K562 (cell line): ENCODE results near the gene KLK1. TPM values are rescaled to one million over a fixed set of nuclear protein-coding genes. Genes with fewer than 3 reads are reported as not detected.

ENCODE experiments used
- ARID2 ChIP-seq: fragments of 450-650 bp; IDR thresholded peaks from 2 replicates; pipeline ENCODE4 v1.6.1; 2017; ENCODE audit warnings: antibody characterized with exemption, mild to moderate bottlenecking
- ATF1 ChIP-seq, 2 experiments: fragments of 450-650 bp in 1 of 2; IDR thresholded peaks; 2 replicates each; pipeline ENCODE4 v1.6.1; 2016; ENCODE audit warnings: missing compliant biosample characterization in 1 of 2, missing genetic modification characterization in 1 of 2
- BRD4 ChIP-seq: fragments of 200-600 bp; sonication (generic); IDR thresholded peaks from 2 replicates; pipeline ENCODE4 v1.6.1; 2017; ENCODE audit warnings: inconsistent platforms
- COPS2 ChIP-seq: fragments of 450-650 bp; conservative IDR thresholded peaks from 2 replicates; pipeline ENCODE4 v1.6.1; 2016; ENCODE audit warnings: mild to moderate bottlenecking, moderate library complexity
- CXXC5 ChIP-seq: fragments of 250-450 bp; sonication (Bioruptor Pico); IDR thresholded peaks from 2 replicates; pipeline ENCODE4 v1.8.0; 2022; ENCODE audit warnings: inconsistent platforms, mild to moderate bottlenecking, moderate library complexity
- FOXA3 ChIP-seq, 2 experiments: fragments of 450-650 bp in 1 of 2; sonication (generic) in 1 of 2; formaldehyde crosslinking; IDR thresholded peaks in 1 of 2; conservative IDR thresholded peaks in 1 of 2; 2 replicates each; pipeline versions ENCODE4 v1.4.0 to v1.8.0; 2020 to 2022; ENCODE audit warnings: mild to moderate bottlenecking in 2 of 2, missing genetic modification reagents in 1 of 2
- GATAD2A ChIP-seq: fragments of 450-650 bp; IDR thresholded peaks from 2 replicates; pipeline ENCODE4 v1.6.1; 2017
- KHSRP ChIP-seq: fragments of 450-650 bp; IDR thresholded peaks from 2 replicates; pipeline ENCODE4 v1.6.1; 2017
- KLF10 ChIP-seq: fragments of 250-450 bp; sonication (Bioruptor Pico); IDR thresholded peaks from 2 replicates; pipeline ENCODE4 v1.6.1; 2021; ENCODE audit warnings: matching md5 sums
- L3MBTL2 ChIP-seq: fragments of 450-650 bp; IDR thresholded peaks from 2 replicates; pipeline ENCODE4 v1.6.1; 2016; ENCODE audit warnings: mild to moderate bottlenecking, moderate library complexity
- MYNN ChIP-seq, 2 experiments: sonication (generic); formaldehyde crosslinking in 1 of 2; IDR thresholded peaks; 2 replicates each; pipeline versions ENCODE4 v1.5.0 to v1.6.1; 2016 to 2020; ENCODE audit warnings: antibody characterized with exemption in 1 of 2, missing genetic modification reagents in 1 of 2
- NFATC3 ChIP-seq: fragments of 450-650 bp; IDR thresholded peaks from 2 replicates; pipeline ENCODE4 v1.6.1; 2017; ENCODE audit warnings: mild to moderate bottlenecking
- NFXL1 ChIP-seq: fragments of 450-650 bp; formaldehyde crosslinking; IDR thresholded peaks from 2 replicates; pipeline ENCODE4 v1.4.0; 2021; ENCODE audit warnings: mild to moderate bottlenecking
- NKRF ChIP-seq: fragments of 450-650 bp; IDR thresholded peaks from 2 replicates; pipeline ENCODE4 v1.6.1; 2016; ENCODE audit warnings: borderline replicate concordance
- PHB ChIP-seq: fragments of 250-450 bp; sonication (Bioruptor Pico); IDR thresholded peaks from 2 replicates; pipeline ENCODE4 v1.5.0; 2021
- SMARCE1 ChIP-seq: fragments of 450-650 bp; IDR thresholded peaks from 2 replicates; pipeline ENCODE4 v1.7.1; 2016; ENCODE audit warnings: mild to moderate bottlenecking
- SMC3 ChIP-seq: conservative IDR thresholded peaks from 2 replicates; pipeline ENCODE4 v1.6.1; 2011; ENCODE audit warnings: low read depth, low read length, improper control_type of control experiment; ENCODE audit not compliant: insufficient read depth
- TAL1 ChIP-seq: fragments of 450-650 bp; IDR thresholded peaks from 2 replicates; pipeline ENCODE4 v1.6.1; 2016; ENCODE audit warnings: mild to moderate bottlenecking
- ZFPM2 ChIP-seq: fragments of 250-450 bp; sonication (Bioruptor Pico); IDR thresholded peaks from 2 replicates; pipeline ENCODE4 v1.5.1; 2022; ENCODE audit warnings: mild to moderate bottlenecking
- ZNF165 ChIP-seq: fragments of 250-450 bp; sonication (Bioruptor Pico); IDR thresholded peaks from 2 replicates; pipeline ENCODE4 v1.4.0; 2020; ENCODE audit warnings: borderline replicate concordance
- ZNF184 ChIP-seq: sonication (generic); formaldehyde crosslinking; IDR thresholded peaks from 2 replicates; pipeline ENCODE4 v1.5.0; 2020; ENCODE audit warnings: missing genetic modification reagents
- ZNF507 ChIP-seq: conservative IDR thresholded peaks from 2 replicates; pipeline ENCODE4 v1.6.1; 2017; ENCODE audit warnings: missing genetic modification characterization, missing compliant biosample characterization
- ZNF584 ChIP-seq: fragments of 200-800 bp; sonication (Bioruptor generic); IDR thresholded peaks from 2 replicates; pipeline ENCODE4 v1.6.1; 2016; ENCODE audit warnings: low read depth, mild to moderate bottlenecking, missing genetic modification characterization, missing compliant biosample characterization
- polyA plus RNA-seq, 8 experiments: library from polyadenylated mRNA; depleted of rRNA in 4 of 8; stranded (reverse) in 5 of 8; unstranded in 3 of 8; fragments of >200 nt; fragmentation: Nextera tagmentation in 2 of 8; fragmentation: Illumina TruSeq in 1 of 8; extraction: Ambion mirVana in 2 of 8; extraction: Trizol in 1 of 8; gene quantifications; 2 replicates each; pipeline versions ENCODE4 v1.2.1 to v1.2.3, GENCODE V29; 2011 to 2014; ENCODE audit warnings: inconsistent platforms in 1 of 8, missing spikeins in 1 of 8
- total RNA-seq, 7 experiments: library from RNA; depleted of rRNA in 6 of 7; stranded (reverse); fragments of >200 nt in 6 of 7; fragmentation: Illumina TruSeq in 2 of 7; extraction: Trizol in 2 of 7; gene quantifications; 2 replicates each; pipeline versions ENCODE4 v1.2.1 to v1.2.3, GENCODE V29; 2011 to 2021; ENCODE audit warnings: low replicate concordance in 1 of 7
- TF ChIP-seq, protein P1 (sequence below): fragments of 250-450 bp; sonication (Bioruptor Pico); IDR thresholded peaks from 2 replicates; pipeline ENCODE4 v1.5.0; 2020; ENCODE audit warnings: mild to moderate bottlenecking
- TF ChIP-seq, protein P2 (sequence below), 2 experiments: IDR thresholded peaks; 2 replicates each; pipeline ENCODE4 v1.6.1; 2012; ENCODE audit warnings: improper control_type of control experiment in 2 of 2, low read depth in 2 of 2, low read length in 2 of 2, borderline replicate concordance in 1 of 2

Gene KLK1
- total and polyA plus RNA-seq, 9 of the 15 experiments (the other 6 are each of a cell fraction or from before 2014, with no cell fraction given): 0.87 to 15.4 (median 9.1) TPM

DNA sequence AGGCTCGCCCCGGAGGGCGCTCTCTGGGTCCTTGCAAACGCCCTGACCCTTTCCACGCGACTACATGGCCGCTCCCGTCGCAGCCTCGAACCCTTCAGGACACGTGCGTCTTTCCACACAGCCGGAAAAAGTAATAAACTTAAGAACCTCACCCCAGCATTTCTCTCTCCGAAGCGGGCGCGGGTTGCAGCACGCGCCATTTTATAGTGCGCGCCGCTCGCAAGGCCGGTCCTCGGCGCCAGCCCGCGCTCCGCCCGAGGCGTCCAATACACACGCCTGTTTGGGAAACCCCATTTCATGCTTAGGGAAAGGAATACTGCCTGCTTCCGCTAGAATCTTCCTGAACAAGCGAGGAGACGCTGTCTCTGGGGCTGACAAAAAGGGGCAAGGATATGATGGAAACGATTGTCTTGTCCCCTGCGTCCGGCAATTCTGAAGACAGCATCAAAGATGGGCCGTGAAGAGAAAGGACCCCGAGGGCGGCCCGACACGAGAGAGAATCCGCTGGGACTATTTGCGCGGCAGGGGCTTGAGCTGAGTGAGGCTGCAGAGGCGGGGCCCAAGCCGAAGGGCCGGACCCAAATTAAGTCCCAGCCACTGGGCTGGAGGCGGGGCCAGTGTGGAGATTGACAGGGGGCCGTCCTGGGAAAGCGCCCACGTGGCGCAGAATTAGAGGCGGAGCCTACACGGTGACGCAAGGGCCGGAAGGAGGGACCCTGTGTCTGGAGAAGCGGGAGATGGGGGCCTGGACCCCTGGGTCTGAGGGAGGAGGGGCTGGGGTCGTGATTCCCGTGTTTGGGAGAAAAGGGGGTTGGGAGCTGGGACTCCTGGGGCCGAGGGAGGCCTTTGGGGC, 18.9 kb downstream of the KLK1 start (continued):
- TF ChIP-seq L3MBTL2 (peak; percentile 74), ATF1 (CRISPR knock-in tag; IDR thresholded peaks at IDR 0.05) (peak; percentile 34; the same call in 1 of the 2 replicates), ATF1 (tag; IDR thresholded peaks at IDR 0.05) (peak; percentile 92), SMARCE1 (no peak), FOXA3 (CRISPR knock-in tag; conservative IDR thresholded peaks at IDR 0.05 in 1 of 2, IDR thresholded peaks at IDR 0.05 in 1 of 2) (no peak), KLF10 (no peak), TAL1 (peak; percentile 56), MYNN (IDR thresholded peaks at IDR 0.05) (no peak), MYNN (CRISPR knock-in tag; IDR thresholded peaks at IDR 0.05) (no peak), KHSRP (no peak), BRD4 (peak; percentile 53; the same call in 1 of the 2 replicates), ZNF184 (no peak), NFXL1 (CRISPR knock-in tag) (no peak; the same call in 1 of the 2 replicates), CXXC5 (CRISPR knock-in tag) (peak; percentile 85), ZNF507 (no peak), ZNF165 (CRISPR knock-in tag) (no peak), GATAD2A (peak; percentile 66; the same call in 1 of the 2 replicates), PHB (CRISPR knock-in tag) (peak; percentile 72; the same call in 1 of the 2 replicates), NFATC3 (no peak), NKRF (peak; percentile 96), COPS2 (no peak), ZFPM2 (no peak), ZNF584 (CRISPR knock-in tag) (no peak), ARID2 (peak; percentile 37; the same call in 1 of the 2 replicates), SMC3 (0 out of 2 replicates have a peak, but pooled peaks have one; percentile 24)
- TF ChIP-seq, protein P1, sequence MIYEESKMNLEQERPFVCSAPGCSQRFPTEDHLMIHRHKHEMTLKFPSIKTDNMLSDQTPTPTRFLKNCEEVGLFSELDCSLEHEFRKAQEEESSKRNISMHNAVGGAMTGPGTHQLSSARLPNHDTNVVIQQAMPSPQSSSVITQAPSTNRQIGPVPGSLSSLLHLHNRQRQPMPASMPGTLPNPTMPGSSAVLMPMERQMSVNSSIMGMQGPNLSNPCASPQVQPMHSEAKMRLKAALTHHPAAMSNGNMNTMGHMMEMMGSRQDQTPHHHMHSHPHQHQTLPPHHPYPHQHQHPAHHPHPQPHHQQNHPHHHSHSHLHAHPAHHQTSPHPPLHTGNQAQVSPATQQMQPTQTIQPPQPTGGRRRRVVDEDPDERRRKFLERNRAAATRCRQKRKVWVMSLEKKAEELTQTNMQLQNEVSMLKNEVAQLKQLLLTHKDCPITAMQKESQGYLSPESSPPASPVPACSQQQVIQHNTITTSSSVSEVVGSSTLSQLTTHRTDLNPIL (CRISPR knock-in tag): peak; percentile 55; the same call in 1 of the 2 replicates
- TF ChIP-seq, protein P2, sequence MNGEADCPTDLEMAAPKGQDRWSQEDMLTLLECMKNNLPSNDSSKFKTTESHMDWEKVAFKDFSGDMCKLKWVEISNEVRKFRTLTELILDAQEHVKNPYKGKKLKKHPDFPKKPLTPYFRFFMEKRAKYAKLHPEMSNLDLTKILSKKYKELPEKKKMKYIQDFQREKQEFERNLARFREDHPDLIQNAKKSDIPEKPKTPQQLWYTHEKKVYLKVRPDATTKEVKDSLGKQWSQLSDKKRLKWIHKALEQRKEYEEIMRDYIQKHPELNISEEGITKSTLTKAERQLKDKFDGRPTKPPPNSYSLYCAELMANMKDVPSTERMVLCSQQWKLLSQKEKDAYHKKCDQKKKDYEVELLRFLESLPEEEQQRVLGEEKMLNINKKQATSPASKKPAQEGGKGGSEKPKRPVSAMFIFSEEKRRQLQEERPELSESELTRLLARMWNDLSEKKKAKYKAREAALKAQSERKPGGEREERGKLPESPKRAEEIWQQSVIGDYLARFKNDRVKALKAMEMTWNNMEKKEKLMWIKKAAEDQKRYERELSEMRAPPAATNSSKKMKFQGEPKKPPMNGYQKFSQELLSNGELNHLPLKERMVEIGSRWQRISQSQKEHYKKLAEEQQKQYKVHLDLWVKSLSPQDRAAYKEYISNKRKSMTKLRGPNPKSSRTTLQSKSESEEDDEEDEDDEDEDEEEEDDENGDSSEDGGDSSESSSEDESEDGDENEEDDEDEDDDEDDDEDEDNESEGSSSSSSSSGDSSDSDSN (IDR thresholded peaks at IDR 0.05; ENCODE audit: borderline replicate concordance in 1 of 2, low read depth in 2 of 2, low read length in 2 of 2): no peak
